Fibroblast of skin of left quadriceps (primary cell): ENCODE data around the gene AREL1.

Experiments
- DNase-seq, 2 experiments: peaks; one replicate each; pipeline ENCODE4 v3.0.0-alpha.2; 2013; ENCODE audit warnings: low read depth in 2 of 2

AREL1 gene

GRCh38 chr14:74697543-74697942 lies 15.3 kb downstream of the AREL1 start:
- peak; percentile 60 to 64 for DNase-seq

GRCh38 chr14:74697011-74697410 lies 15.9 kb downstream of the AREL1 start:
- DNase-seq, result no peak

GRCh38 chr14:74695406-74695805 lies 17.5 kb downstream of the AREL1 start:
- DNase-seq, result no peak

- no peak for DNase-seq
These were observed 19.7 kb downstream of the AREL1 start for GRCh38 chr14:74693191-74693590.

GRCh38 chr14:74691456-74691855 lies 21.4 kb downstream of the AREL1 start:
- DNase-seq, result no peak

- DNase-seq, result no peak
These were observed 26.8 kb downstream of the AREL1 start for GRCh38 chr14:74685921-74686678.

GRCh38 chr14:74685056-74685455 lies 27.8 kb downstream of the AREL1 start:
- no peak for DNase-seq

GRCh38 chr14:74684434-74684833 lies 28.4 kb downstream of the AREL1 start:
- no peak for DNase-seq

- DNase-seq, result no peak
These were observed 29.5 kb downstream of the AREL1 start for GRCh38 chr14:74683406-74683805.

GRCh38 chr14:74682169-74682952 lies 30.5 kb downstream of the AREL1 start:
- no peak for DNase-seq

GRCh38 chr14:74675219-74675618 lies 37.7 kb downstream of the AREL1 start:
- no peak for DNase-seq

GRCh38 chr14:74673768-74674167 lies 39.1 kb downstream of the AREL1 start:
- DNase-seq, result no peak

- DNase-seq, result no peak
These were observed 41.1 kb downstream of the AREL1 start for GRCh38 chr14:74671789-74672188.

GRCh38 chr14:74670726-74671411 lies 42.0 kb downstream of the AREL1 start:
- DNase-seq, result peak; percentile 39 to 49

- DNase-seq, result no peak
These were observed 43.0 kb downstream of the AREL1 start for GRCh38 chr14:74669846-74670245.

GRCh38 chr14:74669256-74669655 lies 43.6 kb downstream of the AREL1 start:
- DNase-seq, result no peak

- DNase-seq, result no peak
These were observed 45.1 kb downstream of the AREL1 start for GRCh38 chr14:74667758-74668157.

GRCh38 chr14:74664717-74665116 lies 48.2 kb downstream of the AREL1 start:
- DNase-seq, result no peak

GRCh38 chr14:74663884-74664283 lies 49.0 kb downstream of the AREL1 start:
- DNase-seq, result no peak

GRCh38 chr14:74661726-74662450 lies 51.0 kb downstream of the AREL1 start:
- no peak for DNase-seq

- no peak for DNase-seq
These were observed 52.0 kb downstream of the AREL1 start for GRCh38 chr14:74660863-74661262.

- DNase-seq, result no peak
These were observed 52.7 kb downstream of the AREL1 start for GRCh38 chr14:74660167-74660566.
